Endodermal cell (in vitro differentiated cells): ENCODE results near the gene ZNF318. TPM values are rescaled to one million over a fixed set of nuclear protein-coding genes. Genes with fewer than 3 reads are reported as not detected.
"Not testable (repeated sequence)": the region's sequence is repeated elsewhere in the genome, so short reads cannot be mapped to it uniquely, and the experiment has no call there.

ENCODE experiments used
- DNase-seq: peaks from one replicate; pipeline ENCODE4 v3.0.0-alpha.2; 2017
- H3K27ac ChIP-seq: 2 replicates; pipeline ENCODE4 v1.5.1; 2013; ENCODE audit warnings: mild to moderate bottlenecking, low read depth, low read length, moderate library complexity
- H3K27me3 ChIP-seq: 2 replicates; pipeline ENCODE4 v1.6.1; 2013; ENCODE audit warnings: mild to moderate bottlenecking, low read length, moderate library complexity; ENCODE audit not compliant: insufficient read depth, control insufficient read depth, poor library complexity, severe bottlenecking
- H3K36me3 ChIP-seq: 2 replicates; pipeline ENCODE4 v1.7.0; 2013; ENCODE audit warnings: mild to moderate bottlenecking, low read length, moderate library complexity; ENCODE audit not compliant: control insufficient read depth, insufficient read depth
- H3K4me1 ChIP-seq: one replicate; pipeline ENCODE4 v1.7.0; 2013; ENCODE audit warnings: low read length; ENCODE audit not compliant: control insufficient read depth, insufficient read depth
- H3K4me3 ChIP-seq: 2 replicates; pipeline ENCODE4 v1.5.1; 2013; ENCODE audit warnings: mild to moderate bottlenecking, low read length, moderate library complexity
- H3K9ac ChIP-seq: 2 replicates; pipeline ENCODE4 v1.6.1; 2013; ENCODE audit warnings: mild to moderate bottlenecking, low read length, moderate library complexity; ENCODE audit not compliant: poor library complexity, severe bottlenecking; ENCODE audit errors: extremely low read depth
- H3K9me3 ChIP-seq: 2 replicates; pipeline ENCODE4 v1.6.1; 2013; ENCODE audit warnings: mild to moderate bottlenecking, low read length, moderate library complexity; ENCODE audit not compliant: control insufficient read depth
- H3K27ac Mint-ChIP-seq: 2 replicates; pipeline ENCODE4 v1.8.0; 2020; ENCODE audit warnings: mixed read lengths
- H3K27me3 Mint-ChIP-seq: 2 replicates; pipeline ENCODE4 v1.8.0; 2021; ENCODE audit warnings: mild to moderate bottlenecking, mixed read lengths; ENCODE audit not compliant: insufficient read depth
- H3K36me3 Mint-ChIP-seq: 2 replicates; pipeline ENCODE4 v1.8.0; 2020; ENCODE audit warnings: low read depth, mixed read lengths
- H3K4me1 Mint-ChIP-seq: 2 replicates; pipeline ENCODE4 v1.8.0; 2020; ENCODE audit warnings: mixed read lengths
- H3K4me3 Mint-ChIP-seq: 2 replicates; pipeline ENCODE4 v1.8.0; 2020; ENCODE audit warnings: mild to moderate bottlenecking, moderate library complexity, mixed read lengths
- H3K9me3 Mint-ChIP-seq: 2 replicates; pipeline ENCODE4 v1.8.0; 2020; ENCODE audit warnings: mild to moderate bottlenecking, mixed read lengths
- WGBS, 2 experiments: methylation state at CpG; one replicate each; pipeline versions ENCODE4 v1.1.5 to v1.1.7; 2013; ENCODE audit warnings: missing lambda C conversion rate in 2 of 2, mixed read lengths in 1 of 2; ENCODE audit not compliant: insufficient coverage in 1 of 2, insufficient read length in 1 of 2; 5-methylcytosine and 5-hydroxymethylcytosine counted together
- total RNA-seq, 2 donors: library from RNA; stranded (reverse); fragmentation: NEBNext Ultra II Directional in 1 of 2; extraction: Animal tissue kit (Norgen Biotek cat#: 25700) in 1 of 2; gene quantifications; 2 replicates in 1 of 2; 3 replicates in 1 of 2; pipeline ENCODE4 v1.2.1, GENCODE V29; 2021
- TF ChIP-seq, protein P1 (sequence below): fragments of 200-600 bp; sonication (generic); conservative IDR thresholded peaks from 2 replicates; pipeline ENCODE4 v1.5.0; 2021; ENCODE audit warnings: antibody characterized with exemption, mild to moderate bottlenecking

ZNF318 gene
- total RNA-seq, 2 donors from 2014 or later, result 21.3 to 26.4 TPM

DNA sequence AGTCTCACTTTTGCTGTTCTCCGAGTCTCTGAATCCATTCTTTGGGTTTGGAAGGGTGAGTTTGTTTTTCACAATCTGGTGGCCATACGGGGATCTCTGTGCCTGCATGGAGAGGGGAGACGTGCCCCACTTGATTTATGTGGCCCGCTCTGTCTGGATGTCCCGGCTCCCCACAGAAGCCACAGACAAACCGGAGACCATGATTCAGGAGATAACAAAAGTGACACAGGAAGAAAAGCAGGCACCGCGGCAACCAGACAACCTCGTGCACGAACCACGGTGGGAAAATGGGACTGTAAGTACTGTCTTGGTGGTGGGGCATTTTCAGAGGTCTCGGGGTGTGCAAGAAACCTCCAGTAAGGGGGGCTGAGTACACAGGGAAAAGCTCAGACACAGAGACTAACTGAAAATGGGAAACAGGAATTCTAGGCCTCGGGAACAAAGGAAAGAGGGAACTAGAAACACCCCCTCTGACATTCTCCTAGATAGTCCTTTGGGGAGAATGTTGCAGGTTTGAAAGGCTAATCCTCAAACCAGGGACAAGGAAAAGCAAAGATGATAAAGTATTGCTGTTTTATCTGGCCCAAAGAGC lies 22.1 kb upstream of the ZNF318 start:
- peaks cover 11% of the 10 kb centered on the region for H3K4me1 ChIP-seq
- no peaks in the 10 kb centered on the region for H3K36me3 ChIP-seq
- peaks cover 7% of the 10 kb centered on the region for H3K27me3 Mint-ChIP-seq
- H3K27ac Mint-ChIP-seq, result no peak overlapping the region
- H3K9me3 ChIP-seq, result no peaks in the 10 kb centered on the region
- H3K27ac ChIP-seq, result peak overlapping the region; percentile 50
- no peak for DNase-seq
- H3K9me3 Mint-ChIP-seq, result no peaks in the 10 kb centered on the region
- 84 to 94% methylated on average over 6 to 13 of the region's 13 CpGs for WGBS, 2 experiments
- H3K4me1 Mint-ChIP-seq, result peaks cover 17% of the 10 kb centered on the region
- H3K4me3 ChIP-seq, result no peak overlapping the region
- H3K36me3 Mint-ChIP-seq, result no peaks in the 10 kb centered on the region
- H3K9ac ChIP-seq, result no peak overlapping the region
- H3K27me3 ChIP-seq, result no peaks in the 10 kb centered on the region
- TF ChIP-seq, protein P1, sequence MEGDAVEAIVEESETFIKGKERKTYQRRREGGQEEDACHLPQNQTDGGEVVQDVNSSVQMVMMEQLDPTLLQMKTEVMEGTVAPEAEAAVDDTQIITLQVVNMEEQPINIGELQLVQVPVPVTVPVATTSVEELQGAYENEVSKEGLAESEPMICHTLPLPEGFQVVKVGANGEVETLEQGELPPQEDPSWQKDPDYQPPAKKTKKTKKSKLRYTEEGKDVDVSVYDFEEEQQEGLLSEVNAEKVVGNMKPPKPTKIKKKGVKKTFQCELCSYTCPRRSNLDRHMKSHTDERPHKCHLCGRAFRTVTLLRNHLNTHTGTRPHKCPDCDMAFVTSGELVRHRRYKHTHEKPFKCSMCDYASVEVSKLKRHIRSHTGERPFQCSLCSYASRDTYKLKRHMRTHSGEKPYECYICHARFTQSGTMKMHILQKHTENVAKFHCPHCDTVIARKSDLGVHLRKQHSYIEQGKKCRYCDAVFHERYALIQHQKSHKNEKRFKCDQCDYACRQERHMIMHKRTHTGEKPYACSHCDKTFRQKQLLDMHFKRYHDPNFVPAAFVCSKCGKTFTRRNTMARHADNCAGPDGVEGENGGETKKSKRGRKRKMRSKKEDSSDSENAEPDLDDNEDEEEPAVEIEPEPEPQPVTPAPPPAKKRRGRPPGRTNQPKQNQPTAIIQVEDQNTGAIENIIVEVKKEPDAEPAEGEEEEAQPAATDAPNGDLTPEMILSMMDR, result no peak
- H3K4me3 Mint-ChIP-seq, result no peak overlapping the region

DNA sequence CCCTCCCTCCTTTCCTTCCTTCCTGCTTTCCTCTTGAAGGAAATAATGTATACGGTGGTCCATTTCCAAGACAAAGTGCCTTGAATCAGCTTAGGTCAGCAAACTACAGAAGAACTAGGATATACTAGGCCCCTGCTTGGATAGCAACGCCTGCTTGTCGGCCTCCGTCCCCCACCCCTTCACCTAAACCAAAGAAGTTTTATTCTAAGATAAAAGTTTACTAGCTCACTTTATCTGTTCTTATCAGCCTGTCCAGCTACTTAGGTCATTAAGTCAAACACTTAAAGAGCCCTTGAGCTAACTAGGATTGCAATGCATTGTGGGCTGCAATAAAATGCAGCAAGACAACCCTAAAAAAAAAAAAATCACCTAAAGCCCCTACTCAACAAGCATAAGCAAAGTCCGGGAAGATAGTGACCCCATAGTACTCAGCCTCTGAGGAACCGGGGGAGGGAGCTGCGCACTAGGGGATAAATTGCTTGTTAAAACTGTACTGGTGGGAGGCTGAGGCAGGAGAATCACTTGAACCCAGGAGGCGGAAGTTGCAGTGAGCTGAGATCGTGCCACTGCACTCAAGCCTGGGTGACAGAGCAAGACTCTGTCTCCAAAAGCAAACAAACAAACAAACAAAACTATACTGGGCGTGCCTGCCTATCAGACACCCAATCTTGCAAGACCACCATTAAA lies 21.4 kb upstream of the ZNF318 start:
- not testable (repeated sequence) for H3K27me3 Mint-ChIP-seq, H3K27me3 ChIP-seq, H3K36me3 Mint-ChIP-seq, H3K9ac ChIP-seq, H3K27ac Mint-ChIP-seq, DNase-seq, H3K9me3 ChIP-seq, H3K36me3 ChIP-seq, H3K4me3 Mint-ChIP-seq, H3K9me3 Mint-ChIP-seq, H3K4me3 ChIP-seq
- Histone ChIP-seq H3K4me1 (peaks cover 11% of the 10 kb centered on the region), H3K27ac (peak overlapping the region; percentile 50)
- H3K4me1 Mint-ChIP-seq, result peaks cover 13% of the 10 kb centered on the region
- 87 to 91% methylated on average over 8 to 10 of the region's 10 CpGs for WGBS, 2 experiments

DNA sequence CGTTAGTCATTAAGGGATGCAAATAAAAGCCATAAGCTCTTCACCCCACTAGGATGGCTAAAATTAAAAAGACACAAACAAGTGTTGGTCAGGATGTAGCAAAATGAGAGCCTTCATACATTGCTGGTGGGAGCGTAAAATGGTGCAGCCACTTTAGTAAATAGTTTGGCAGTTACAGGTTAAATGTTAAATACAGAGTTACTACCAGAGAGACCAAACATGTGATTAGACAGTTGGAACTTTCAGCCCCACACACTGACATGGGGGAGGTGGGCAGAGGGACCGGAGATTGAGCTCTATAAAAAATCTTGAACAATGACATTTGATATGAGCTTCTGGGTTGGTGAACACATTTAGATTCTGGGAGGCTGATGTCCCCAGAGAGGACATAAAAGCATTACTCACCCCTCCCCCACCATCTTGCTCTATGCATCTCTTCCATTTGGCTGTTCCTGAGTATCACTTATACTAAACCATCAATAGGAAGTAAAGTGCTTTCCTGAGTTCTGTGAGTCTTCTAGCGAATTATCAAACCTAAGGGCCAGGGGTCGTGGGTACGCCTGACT lies 20.4 kb upstream of the ZNF318 start:
- DNase-seq, result no peak
- Mint-ChIP-seq H3K9me3 (no peaks in the 10 kb centered on the region), H3K27ac (no peak overlapping the region), H3K4me1 (peaks cover 13% of the 10 kb centered on the region), H3K27me3 (peaks cover 7% of the 10 kb centered on the region), H3K4me3 (no peak overlapping the region), H3K36me3 (no peaks in the 10 kb centered on the region)
- H3K9me3 ChIP-seq, result no peaks in the 10 kb centered on the region
- H3K36me3 ChIP-seq, result no peaks in the 10 kb centered on the region
- no peak overlapping the region for H3K4me3 ChIP-seq
- H3K9ac ChIP-seq, result no peak overlapping the region
- TF ChIP-seq, protein P1, result no peak
- H3K4me1 ChIP-seq, result peaks cover 11% of the 10 kb centered on the region
- no peak overlapping the region for H3K27ac ChIP-seq
- H3K27me3 ChIP-seq, result no peaks in the 10 kb centered on the region
- 91 to 96% methylated on average over 5 to 6 of the region's 6 CpGs for WGBS, 2 experiments
